Breast epithelium (tissue), 4 donors: ENCODE measurements around the gene UBAP1. TPM values are rescaled to one million over a fixed set of nuclear protein-coding genes. Genes with fewer than 3 reads are reported as not detected.
"Not testable (repeated sequence)": the region's sequence is repeated elsewhere in the genome, so short reads cannot be mapped to it uniquely, and the experiment has no call there.

Experiments
- DNase-seq, 2 donors: peaks; one replicate each; pipeline ENCODE4 v3.0.0-alpha.2; 2019; ENCODE audit warnings: low spot score in 2 of 2
- H3K27ac ChIP-seq, 2 donors: fragments of 200-600 bp; sonication (generic) in 1 of 2; one replicate each; pipeline ENCODE4 v1.5.1; 2016 to 2019; ENCODE audit warnings: mild to moderate bottlenecking in 1 of 2
- H3K27me3 ChIP-seq, 2 donors: fragments of 200-600 bp; sonication (generic) in 1 of 2; one replicate each; pipeline versions ENCODE4 v1.5.1 to v1.6.0; 2017 to 2019; ENCODE audit warnings: control low read depth in 1 of 2, mild to moderate bottlenecking in 1 of 2
- H3K36me3 ChIP-seq: fragments of 200-600 bp; one replicate; pipeline ENCODE4 v1.5.1; 2019
- H3K4me1 ChIP-seq, 2 donors: fragments of 200-600 bp; sonication (generic); one replicate each; pipeline ENCODE4 v1.5.1; 2016 to 2019; ENCODE audit warnings: control low read depth in 1 of 2
- H3K4me3 ChIP-seq, 3 donors: fragments of 200-600 bp; sonication (generic); 1 replicate in 2 of 3; 2 replicates in 1 of 3; pipeline ENCODE4 v1.5.1; 2016 to 2019; ENCODE audit warnings: mild to moderate bottlenecking in 3 of 3, moderate library complexity in 2 of 3
- H3K9me3 ChIP-seq, 2 donors: fragments of 200-600 bp; sonication (generic) in 1 of 2; one replicate each; pipeline ENCODE4 v1.5.1; 2016 to 2019; ENCODE audit warnings: control low read depth in 1 of 2
- CTCF ChIP-seq, 3 donors: fragments of 450-650 bp; IDR thresholded peaks; one replicate each; pipeline ENCODE4 v1.5.1; 2016 to 2017; ENCODE audit warnings: antibody characterized with exemption in 3 of 3, mild to moderate bottlenecking in 3 of 3, moderate library complexity in 3 of 3
- POLR2A ChIP-seq: fragments of 450-650 bp; IDR thresholded peaks from one replicate; pipeline ENCODE4 v1.6.1; 2016; ENCODE audit warnings: antibody characterized with exemption, mild to moderate bottlenecking, moderate library complexity
- POLR2AphosphoS5 ChIP-seq, 3 donors: sonication (generic); formaldehyde crosslinking; IDR thresholded peaks; one replicate each; pipeline ENCODE4 v1.6.1; 2017; ENCODE audit warnings: antibody characterized with exemption in 3 of 3
- intact Hi-C: fragments of 100-400 bp; cut with DNase I; formaldehyde crosslinking; loops from one replicate; pipeline ENCODE4 v1.15.1; 2023; ENCODE audit warnings: low total_unique reads
- total RNA-seq, 3 donors: library from RNA; depleted of rRNA; stranded (reverse); fragments of >200 nt; gene quantifications; one replicate each; pipeline ENCODE4 v1.1.0, GENCODE V29; 2016

Gene UBAP1
- total RNA-seq, 3 donors from 2014 or later = 49.5 to 56.5 (median 51.4) TPM

DNA sequence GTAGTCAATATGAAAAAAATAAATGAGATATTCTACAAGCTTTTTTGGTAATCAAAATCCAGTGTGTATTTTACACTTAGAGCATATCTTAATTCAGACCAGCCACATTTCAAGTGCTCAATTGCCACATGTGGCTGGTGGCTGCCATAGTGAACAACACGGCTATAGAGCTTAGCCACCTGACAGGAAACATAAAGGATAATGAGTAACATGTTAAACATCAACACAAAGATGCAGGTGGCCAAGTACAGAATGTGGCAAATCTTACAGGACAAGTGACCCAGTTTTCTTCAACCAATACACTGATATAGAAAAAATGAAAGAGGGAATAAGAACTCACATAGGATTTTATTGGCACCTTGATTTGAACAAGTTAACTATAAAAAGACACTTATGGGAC lies 88.8 kb downstream of the UBAP1 start:
- intact Hi-C loops = no loop called here
- Histone ChIP-seq H3K27me3 (no peaks in the 10 kb centered on the region), H3K4me3 (no peak overlapping the region), H3K27ac (no peak overlapping the region), H3K36me3 (no peaks in the 10 kb centered on the region), H3K9me3 (no peaks in the 10 kb centered on the region), H3K4me1 (no peaks in the 10 kb centered on the region)
- TF ChIP-seq CTCF (IDR thresholded peaks at IDR 0.05) (no peak), POLR2A (no peak), POLR2AphosphoS5 (IDR thresholded peaks at IDR 0.05) (no peak)
- DNase-seq = no peak

DNA sequence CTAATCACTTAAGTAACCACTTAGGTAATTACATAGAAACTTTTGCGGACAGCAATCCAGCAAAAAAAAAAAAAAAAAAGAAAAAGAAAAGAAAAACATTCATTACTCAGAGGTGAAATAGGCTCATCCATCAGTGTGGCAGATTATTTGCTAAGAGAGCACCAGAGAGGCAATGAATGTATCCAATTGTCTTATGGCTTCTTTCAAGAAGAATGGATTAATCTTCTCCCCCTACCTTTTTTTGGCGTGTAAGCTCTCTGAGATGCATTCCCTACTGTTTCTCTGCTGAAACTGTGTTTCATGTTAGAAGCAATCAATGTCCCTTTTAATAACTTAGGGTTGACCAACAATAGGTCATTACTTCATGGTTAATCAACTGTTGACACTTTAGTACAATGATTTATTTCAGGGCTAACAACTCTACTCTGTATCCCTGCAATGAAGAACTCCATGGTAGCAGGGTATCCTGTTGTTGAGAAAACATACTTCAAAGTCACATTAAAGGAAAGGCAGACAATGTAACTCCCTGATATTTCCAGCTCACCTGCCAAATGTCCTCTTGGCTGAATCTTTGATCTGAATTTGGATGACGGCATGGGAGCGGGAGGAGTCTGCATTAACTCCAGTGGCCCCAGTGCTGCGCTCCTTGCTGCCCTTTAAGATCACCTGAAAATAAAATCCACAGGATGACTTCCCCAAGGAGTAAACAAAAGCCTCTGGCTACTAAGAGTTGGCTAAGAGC lies 92.6 kb downstream of the UBAP1 start:
- Histone ChIP-seq H3K9me3 (no peaks in the 10 kb centered on the region), H3K27ac (no peak overlapping the region), H3K36me3 (no peaks in the 10 kb centered on the region), H3K27me3 (no peaks in the 10 kb centered on the region), H3K4me3 (no peak overlapping the region), H3K4me1 (no peaks in the 10 kb centered on the region)
- DNase-seq = no peak
- intact Hi-C loops = no loop called here
- TF ChIP-seq POLR2A = no peak
- no peak for TF ChIP-seq CTCF (IDR thresholded peaks at IDR 0.05)
- TF ChIP-seq POLR2AphosphoS5 (IDR thresholded peaks at IDR 0.05) = no peak

- Histone ChIP-seq H3K9me3 (no peaks in the 10 kb centered on the region), H3K4me1 (no peaks in the 10 kb centered on the region), H3K4me3 (no peak overlapping the region), H3K27me3 (no peaks in the 10 kb centered on the region), H3K36me3 (no peaks in the 10 kb centered on the region), H3K27ac (no peak overlapping the region)
- no peak for DNase-seq
- TF ChIP-seq POLR2A (no peak), CTCF (IDR thresholded peaks at IDR 0.05) (no peak), POLR2AphosphoS5 (IDR thresholded peaks at IDR 0.05) (no peak)
- intact Hi-C loops = no loop called here
Measured at GRCh38 chr9:34272101-34272541, 93.3 kb downstream of the UBAP1 start.

- H3K4me3 ChIP-seq, H3K27ac ChIP-seq, H3K27me3 ChIP-seq, H3K36me3 ChIP-seq, H3K4me1 ChIP-seq, H3K9me3 ChIP-seq, DNase-seq, intact Hi-C loops: not testable (repeated sequence)
Measured at GRCh38 chr9:34273588-34273987, 94.7 kb downstream of the UBAP1 start.

- no peak overlapping the region for H3K27ac ChIP-seq
- H3K9me3 ChIP-seq = no peaks in the 10 kb centered on the region
- no peaks in the 10 kb centered on the region for H3K27me3 ChIP-seq
- DNase-seq = no peak
- intact Hi-C loops = no loop called here
- H3K4me1 ChIP-seq = no peaks in the 10 kb centered on the region
- H3K4me3 ChIP-seq = no peak overlapping the region
- H3K36me3 ChIP-seq = no peaks in the 10 kb centered on the region
- TF ChIP-seq POLR2A = no peak
- TF ChIP-seq POLR2AphosphoS5 (IDR thresholded peaks at IDR 0.05) = no peak
- TF ChIP-seq CTCF (IDR thresholded peaks at IDR 0.05) = no peak
Measured at GRCh38 chr9:34275811-34276210, 97.0 kb downstream of the UBAP1 start.
